Neural progenitor cell (in vitro differentiated cells): ENCODE data around the gene PEX14. TPM values are rescaled to one million over a fixed set of nuclear protein-coding genes. Genes with fewer than 3 reads are reported as not detected.
A peak's percentile ranks its signal among the peaks of the same experiment; 100 is the strongest.

ENCODE experiments used
- DNase-seq: peaks from one replicate; pipeline ENCODE4 v3.0.0-alpha.2; 2016; ENCODE audit warnings: low spot score
- H2AFZ ChIP-seq: fragments of 200-600 bp; sonication (generic); replicated peaks from 2 replicates; pipeline ENCODE4 v1.6.1; 2016; ENCODE audit warnings: antibody characterized with exemption
- H3F3A ChIP-seq: fragments of 200-600 bp; sonication (generic); 2 replicates; pipeline ENCODE4 v1.6.1; 2016; ENCODE audit warnings: antibody characterized with exemption, low read depth
- H3K27ac ChIP-seq: fragments of 200-600 bp; sonication (generic); 2 replicates; pipeline ENCODE4 v1.5.1; 2016; ENCODE audit warnings: mild to moderate bottlenecking
- H3K27me3 ChIP-seq: fragments of 200-600 bp; sonication (generic); 2 replicates; pipeline ENCODE4 v1.6.1; 2016; ENCODE audit warnings: mild to moderate bottlenecking, moderate library complexity
- H3K36me3 ChIP-seq: fragments of 200-600 bp; sonication (generic); 2 replicates; pipeline ENCODE4 v1.5.1; 2016
- H3K4me1 ChIP-seq: fragments of 200-600 bp; sonication (generic); 2 replicates; pipeline ENCODE4 v1.6.1; 2016; ENCODE audit warnings: mixed run types
- H3K4me2 ChIP-seq: fragments of 200-600 bp; sonication (generic); 2 replicates; pipeline ENCODE4 v1.6.1; 2016
- H3K4me3 ChIP-seq: fragments of 200-600 bp; sonication (generic); 2 replicates; pipeline ENCODE4 v1.5.1; 2016
- H3K79me2 ChIP-seq: fragments of 200-600 bp; sonication (generic); 2 replicates; pipeline ENCODE4 v1.6.1; 2016; ENCODE audit warnings: low read depth
- H3K9ac ChIP-seq: fragments of 200-600 bp; sonication (generic); 2 replicates; pipeline ENCODE4 v1.6.1; 2016
- H3K9me3 ChIP-seq: fragments of 200-600 bp; sonication (generic); 2 replicates; pipeline ENCODE4 v1.5.1; 2016; ENCODE audit warnings: low read depth
- H4K20me1 ChIP-seq: fragments of 200-600 bp; sonication (generic); 2 replicates; pipeline ENCODE4 v1.6.1; 2016; ENCODE audit warnings: low read depth
- H3K27ac Mint-ChIP-seq: 3 replicates; pipeline ENCODE4 v1.8.0; 2021; ENCODE audit warnings: mixed read lengths
- H3K27me3 Mint-ChIP-seq: 2 replicates; pipeline ENCODE4 v1.8.0; 2022; ENCODE audit warnings: low read depth, mild to moderate bottlenecking, inconsistent platforms, moderate library complexity, mixed read lengths; ENCODE audit not compliant: insufficient read depth
- H3K36me3 Mint-ChIP-seq: 3 replicates; pipeline ENCODE4 v1.8.0; 2021; ENCODE audit warnings: mixed read lengths
- H3K4me1 Mint-ChIP-seq: 3 replicates; pipeline ENCODE4 v1.8.0; 2021; ENCODE audit warnings: mixed read lengths
- H3K4me3 Mint-ChIP-seq: 3 replicates; pipeline ENCODE4 v1.8.0; 2021; ENCODE audit warnings: mild to moderate bottlenecking, moderate library complexity, mixed read lengths
- H3K9me3 Mint-ChIP-seq: 3 replicates; pipeline ENCODE4 v1.8.0; 2020; ENCODE audit warnings: mixed read lengths
- CTCF ChIP-seq: fragments of 200-600 bp; sonication (generic); IDR thresholded peaks from 2 replicates; pipeline ENCODE4 v1.5.1; 2017; ENCODE audit warnings: antibody characterized with exemption, mild to moderate bottlenecking
- EZH2 ChIP-seq: fragments of 200-600 bp; sonication (generic); IDR thresholded peaks from 2 replicates; pipeline ENCODE4 v1.6.1; 2017; ENCODE audit warnings: antibody characterized with exemption, mild to moderate bottlenecking, moderate library complexity
- EZH2phosphoT487 ChIP-seq: fragments of 200-600 bp; sonication (generic); IDR thresholded peaks from 2 replicates; pipeline ENCODE4 v1.6.1; 2017; ENCODE audit warnings: antibody characterized with exemption
- total RNA-seq: library from RNA; depleted of rRNA; stranded (reverse); fragments of >200 nt; gene quantifications from 2 replicates; pipeline ENCODE4 v1.2.3, GENCODE V29; 2015; ENCODE audit warnings: low replicate concordance

PEX14 gene
- total RNA-seq, 1 donor from 2014 or later: 9.3 TPM

- TF ChIP-seq CTCF: no peak
- DNase-seq: no peak
- H3K36me3 Mint-ChIP-seq: peaks cover 26% of the 10 kb centered on the region
- H3K27ac ChIP-seq: no peak overlapping the region
- H3K4me1 ChIP-seq: peaks cover 7% of the 10 kb centered on the region
- H3K27me3 ChIP-seq: no peaks in the 10 kb centered on the region
- H3K36me3 ChIP-seq: no peaks in the 10 kb centered on the region
- no peak overlapping the region for H3K27ac Mint-ChIP-seq
- no peak overlapping the region for H2AFZ ChIP-seq
- peaks cover 20% of the 10 kb centered on the region for H4K20me1 ChIP-seq
- no peaks in the 10 kb centered on the region for H3K27me3 Mint-ChIP-seq
- no peak overlapping the region for H3K9ac ChIP-seq
- no peak overlapping the region for H3K4me3 ChIP-seq
- H3K4me3 Mint-ChIP-seq: no peak overlapping the region
- H3K79me2 ChIP-seq: peaks cover 28% of the 10 kb centered on the region
- no peak overlapping the region for H3K4me2 ChIP-seq
- peaks cover 8% of the 10 kb centered on the region for H3K4me1 Mint-ChIP-seq
- H3F3A ChIP-seq: peaks cover 4% of the 10 kb centered on the region
- H3K9me3 ChIP-seq: no peaks in the 10 kb centered on the region
- H3K9me3 Mint-ChIP-seq: no peaks in the 10 kb centered on the region
These were observed 7.7 kb upstream of the PEX14 start for GRCh38 chr1:10467078-10467477.

GRCh38 chr1:10470043-10470442 lies 4.7 kb upstream of the PEX14 start:
- Histone ChIP-seq H3K27ac (no peak overlapping the region), H3K4me2 (no peak overlapping the region), H3K36me3 (no peaks in the 10 kb centered on the region), H3K9ac (no peak overlapping the region), H4K20me1 (peaks cover 17% of the 10 kb centered on the region), H3K79me2 (peaks cover 30% of the 10 kb centered on the region), H2AFZ (no peak overlapping the region), H3K4me3 (no peak overlapping the region), H3K27me3 (no peaks in the 10 kb centered on the region), H3F3A (peaks cover 14% of the 10 kb centered on the region), H3K9me3 (no peaks in the 10 kb centered on the region), H3K4me1 (peaks cover 11% of the 10 kb centered on the region)
- H3K36me3 Mint-ChIP-seq: peaks cover 10% of the 10 kb centered on the region
- H3K4me1 Mint-ChIP-seq: peaks cover 17% of the 10 kb centered on the region
- H3K4me3 Mint-ChIP-seq: no peak overlapping the region
- no peak for DNase-seq
- TF ChIP-seq CTCF (no peak), EZH2 (no peak)
- no peak overlapping the region for H3K27ac Mint-ChIP-seq
- H3K9me3 Mint-ChIP-seq: no peaks in the 10 kb centered on the region
- H3K27me3 Mint-ChIP-seq: peaks cover 2% of the 10 kb centered on the region

- Mint-ChIP-seq H3K4me3 (peak overlapping the region; percentile 96), H3K9me3 (no peaks in the 10 kb centered on the region), H3K27me3 (peaks cover 2% of the 10 kb centered on the region), H3K36me3 (peaks cover 10% of the 10 kb centered on the region), H3K27ac (peak overlapping the region; percentile 60), H3K4me1 (peaks cover 32% of the 10 kb centered on the region)
- H3F3A ChIP-seq: peaks cover 14% of the 10 kb centered on the region
- H4K20me1 ChIP-seq: peaks cover 23% of the 10 kb centered on the region
- H3K4me1 ChIP-seq: peaks cover 19% of the 10 kb centered on the region
- no peaks in the 10 kb centered on the region for H3K27me3 ChIP-seq
- H2AFZ ChIP-seq: peak overlapping the region; percentile 75
- peak overlapping the region; percentile 85 for H3K4me2 ChIP-seq
- TF ChIP-seq EZH2phosphoT487: no peak
- no peak for TF ChIP-seq CTCF
- TF ChIP-seq EZH2: no peak
- peaks cover 46% of the 10 kb centered on the region for H3K79me2 ChIP-seq
- H3K36me3 ChIP-seq: no peaks in the 10 kb centered on the region
- peak overlapping the region; percentile 69 for H3K4me3 ChIP-seq
- no peak for DNase-seq
- no peak overlapping the region for H3K27ac ChIP-seq
- peak overlapping the region; percentile 42 for H3K9ac ChIP-seq
- H3K9me3 ChIP-seq: no peaks in the 10 kb centered on the region
These were observed 3.1 kb upstream of the PEX14 start for GRCh38 chr1:10471411-10472219.
